SKM-1 treated with dmso at 0.1 percent for 144 hours (cell line): ENCODE results near the gene TBX4.

Experiments used
- DNase-seq: peaks from one replicate; lab custom pipeline; 2025; ENCODE audit not compliant: unreplicated experiment; lab: John Stamatoyannopoulos, UW

The TBX4 gene

GRCh38 chr17:61453566-61454380, 1.6 kb downstream of the TBX4 start:
- DNase-seq, result no peak

GRCh38 chr17:61454381-61455323, 2.4 kb downstream of the TBX4 start:
- DNase-seq, result no peak

- DNase-seq, result no peak
Observed at GRCh38 chr17:61455324-61456060, 3.3 kb downstream of the TBX4 start.

- DNase-seq, result no peak
Observed at GRCh38 chr17:61456061-61456681, 3.9 kb downstream of the TBX4 start.

- DNase-seq, result no peak
Observed at GRCh38 chr17:61456688-61457225, 4.5 kb downstream of the TBX4 start.

- DNase-seq, result no peak
Observed at GRCh38 chr17:61457226-61457983, 5.2 kb downstream of the TBX4 start.

GRCh38 chr17:61458000-61458399, 5.8 kb downstream of the TBX4 start:
- no peak for DNase-seq

GRCh38 chr17:61458421-61459141, 6.4 kb downstream of the TBX4 start:
- no peak for DNase-seq

GRCh38 chr17:61459142-61459809, 7.1 kb downstream of the TBX4 start:
- DNase-seq, result no peak

- DNase-seq, result no peak
Observed at GRCh38 chr17:61459939-61460718, 7.9 kb downstream of the TBX4 start.

- no peak for DNase-seq
Observed at GRCh38 chr17:61460796-61461585, 8.8 kb downstream of the TBX4 start.

- no peak for DNase-seq
Observed at GRCh38 chr17:61461586-61461966, 9.4 kb downstream of the TBX4 start.

GRCh38 chr17:61461967-61462718, 9.9 kb downstream of the TBX4 start:
- no peak for DNase-seq

- DNase-seq, result no peak
Observed at GRCh38 chr17:61462719-61463315, 10.6 kb downstream of the TBX4 start.

- DNase-seq, result no peak
Observed at GRCh38 chr17:61463316-61464129, 11.3 kb downstream of the TBX4 start.
